Activated CD8-positive, alpha-beta memory T cell treated with anti-CD3 and anti-CD28 coated beads, Interleukin-2, amount 50 U/mL, for 24 hours (primary cell): Measurements from ENCODE around the gene ADRA2A.

ENCODE experiments used
- DNase-seq: peaks from one replicate; pipeline ENCODE4 v3.0.0-alpha.2; 2020; ENCODE audit errors: extremely low read depth

ADRA2A gene

GRCh38 chr10:111109501-111110242 lies 32.8 kb downstream of the ADRA2A start:
- no peak for DNase-seq

GRCh38 chr10:111110771-111111170 lies 33.9 kb downstream of the ADRA2A start:
- DNase-seq, result no peak

GRCh38 chr10:111112333-111112732 lies 35.5 kb downstream of the ADRA2A start:
- no peak for DNase-seq

- no peak for DNase-seq
Observed at GRCh38 chr10:111113238-111113960, 36.6 kb downstream of the ADRA2A start.

GRCh38 chr10:111113961-111114757 lies 37.3 kb downstream of the ADRA2A start:
- no peak for DNase-seq

- no peak for DNase-seq
Observed at GRCh38 chr10:111114758-111115500, 38.1 kb downstream of the ADRA2A start.

GRCh38 chr10:111116211-111116610 lies 39.4 kb downstream of the ADRA2A start:
- DNase-seq, result no peak

- no peak for DNase-seq
Observed at GRCh38 chr10:111116762-111117445, 40.1 kb downstream of the ADRA2A start.

- no peak for DNase-seq
Observed at GRCh38 chr10:111117528-111118277, 40.9 kb downstream of the ADRA2A start.

- DNase-seq, result no peak
Observed at GRCh38 chr10:111118758-111119157, 41.9 kb downstream of the ADRA2A start.

GRCh38 chr10:111119637-111120036 lies 42.8 kb downstream of the ADRA2A start:
- no peak for DNase-seq

- no peak for DNase-seq
Observed at GRCh38 chr10:111122127-111122526, 45.3 kb downstream of the ADRA2A start.

- no peak for DNase-seq
Observed at GRCh38 chr10:111123883-111124282, 47.1 kb downstream of the ADRA2A start.

- no peak for DNase-seq
Observed at GRCh38 chr10:111125102-111125501, 48.3 kb downstream of the ADRA2A start.

- DNase-seq, result no peak
Observed at GRCh38 chr10:111126077-111126476, 49.2 kb downstream of the ADRA2A start.

- no peak for DNase-seq
Observed at GRCh38 chr10:111127081-111127848, 50.4 kb downstream of the ADRA2A start.

GRCh38 chr10:111128331-111129180 lies 51.7 kb downstream of the ADRA2A start:
- no peak for DNase-seq

GRCh38 chr10:111129363-111129762 lies 52.5 kb downstream of the ADRA2A start:
- no peak for DNase-seq

- no peak for DNase-seq
Observed at GRCh38 chr10:111130471-111130870, 53.6 kb downstream of the ADRA2A start.
